Astrocyte of the cerebellum (primary cell): ENCODE measurements around the gene THAP11.
A peak's percentile ranks its signal among the peaks of the same experiment; 100 is the strongest.

ENCODE experiments used
- DNase-seq: peaks from one replicate; pipeline ENCODE4 v3.0.0-alpha.2; 2011; ENCODE audit warnings: low read depth
- H3K4me3 ChIP-seq: 2 replicates; pipeline ENCODE4 v1.5.1; 2011; ENCODE audit warnings: mild to moderate bottlenecking, low read depth, low read length, moderate library complexity
- in situ Hi-C: cut with HindIII; loops from 2 replicates; pipeline ENCODE4 v1.10.0; 2017; ENCODE audit warnings: low sequenced_read_pairs
- TF ChIP-seq, protein P1 (sequence below): IDR thresholded peaks from 2 replicates; pipeline ENCODE4 v1.5.1; 2012; ENCODE audit warnings: low read length, low read depth, moderate library complexity, mild to moderate bottlenecking; ENCODE audit errors: missing control alignments

THAP11 gene

DNA sequence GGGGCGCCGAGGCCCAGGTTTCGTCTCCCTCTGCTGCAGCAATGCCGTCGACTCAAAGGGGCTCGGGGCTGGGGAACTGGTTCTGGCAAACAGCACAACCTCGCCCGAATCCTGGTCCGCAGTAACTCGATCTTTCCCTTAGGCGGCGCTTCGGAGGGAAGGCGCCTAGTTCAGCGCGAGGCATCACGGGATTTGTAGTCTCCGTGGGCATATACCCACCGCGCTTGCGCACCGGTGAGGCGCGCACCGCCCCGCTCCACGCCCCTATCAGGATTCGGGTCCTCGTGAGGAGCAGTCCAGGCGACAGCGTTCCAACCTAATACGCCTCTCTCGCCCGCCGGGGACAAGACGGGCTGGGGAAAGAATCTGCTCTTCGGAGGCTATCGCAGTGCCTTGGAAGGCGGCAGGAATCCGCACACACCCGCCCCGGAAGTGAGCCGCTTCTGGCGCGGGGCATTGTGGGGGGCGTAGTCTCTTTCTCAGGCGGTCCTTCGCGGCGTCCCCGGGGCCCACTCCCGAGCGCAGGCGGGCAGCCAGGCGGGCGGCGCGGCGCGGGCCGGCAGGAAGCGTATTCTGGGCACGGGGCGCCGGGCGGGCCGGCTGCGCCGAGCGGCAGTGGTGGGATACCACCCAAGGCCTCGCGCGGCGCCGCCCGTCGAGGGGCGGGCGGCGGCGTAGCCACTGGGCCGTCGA is at the start of gene THAP11:
TSS of gene THAP11 (plus strand) at position 505 of the 693 bp plus-strand sequence. CDS start 235 bp downstream, outside the sequence.
- peak within 1 kb of the TSS; percentile 85 for H3K4me3 ChIP-seq
- DNase-seq: peak; percentile 91
- in situ Hi-C loops: no loop called here
- TF ChIP-seq, protein P1, sequence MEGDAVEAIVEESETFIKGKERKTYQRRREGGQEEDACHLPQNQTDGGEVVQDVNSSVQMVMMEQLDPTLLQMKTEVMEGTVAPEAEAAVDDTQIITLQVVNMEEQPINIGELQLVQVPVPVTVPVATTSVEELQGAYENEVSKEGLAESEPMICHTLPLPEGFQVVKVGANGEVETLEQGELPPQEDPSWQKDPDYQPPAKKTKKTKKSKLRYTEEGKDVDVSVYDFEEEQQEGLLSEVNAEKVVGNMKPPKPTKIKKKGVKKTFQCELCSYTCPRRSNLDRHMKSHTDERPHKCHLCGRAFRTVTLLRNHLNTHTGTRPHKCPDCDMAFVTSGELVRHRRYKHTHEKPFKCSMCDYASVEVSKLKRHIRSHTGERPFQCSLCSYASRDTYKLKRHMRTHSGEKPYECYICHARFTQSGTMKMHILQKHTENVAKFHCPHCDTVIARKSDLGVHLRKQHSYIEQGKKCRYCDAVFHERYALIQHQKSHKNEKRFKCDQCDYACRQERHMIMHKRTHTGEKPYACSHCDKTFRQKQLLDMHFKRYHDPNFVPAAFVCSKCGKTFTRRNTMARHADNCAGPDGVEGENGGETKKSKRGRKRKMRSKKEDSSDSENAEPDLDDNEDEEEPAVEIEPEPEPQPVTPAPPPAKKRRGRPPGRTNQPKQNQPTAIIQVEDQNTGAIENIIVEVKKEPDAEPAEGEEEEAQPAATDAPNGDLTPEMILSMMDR: peak; percentile 84

DNA sequence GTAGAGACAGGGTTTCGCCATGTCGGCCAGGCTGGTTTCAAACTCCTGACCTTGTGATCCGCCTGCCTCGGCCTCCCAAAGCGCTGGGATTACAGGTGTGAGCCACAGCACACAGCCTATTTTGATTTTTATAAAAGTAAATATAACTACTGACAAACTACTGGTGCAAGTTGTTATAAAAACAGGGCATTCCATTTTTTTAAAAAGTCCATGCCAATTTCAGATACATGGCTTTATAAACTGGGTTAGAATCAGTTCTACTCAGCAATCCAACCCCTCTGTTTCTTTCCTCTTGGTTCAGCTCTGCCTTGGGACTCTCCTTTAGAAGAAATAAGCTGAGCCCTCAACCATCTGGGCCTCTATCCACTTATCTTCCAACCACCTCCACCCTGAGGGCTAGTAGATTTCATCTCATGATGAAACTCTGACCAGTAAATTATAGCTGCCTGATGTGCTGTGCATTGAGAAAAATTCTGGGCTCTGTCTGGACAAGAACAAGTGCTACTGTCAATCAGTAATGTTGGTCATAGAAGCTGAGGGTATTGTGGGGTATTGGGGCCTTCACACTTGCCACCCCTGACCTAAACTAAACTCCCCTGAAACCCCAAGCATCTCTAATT is 45.9 kb upstream of the THAP11 start:
- DNase-seq: no peak
- in situ Hi-C loops: no loop called here
- no peak overlapping the region for H3K4me3 ChIP-seq
- TF ChIP-seq, protein P1: no peak

DNA sequence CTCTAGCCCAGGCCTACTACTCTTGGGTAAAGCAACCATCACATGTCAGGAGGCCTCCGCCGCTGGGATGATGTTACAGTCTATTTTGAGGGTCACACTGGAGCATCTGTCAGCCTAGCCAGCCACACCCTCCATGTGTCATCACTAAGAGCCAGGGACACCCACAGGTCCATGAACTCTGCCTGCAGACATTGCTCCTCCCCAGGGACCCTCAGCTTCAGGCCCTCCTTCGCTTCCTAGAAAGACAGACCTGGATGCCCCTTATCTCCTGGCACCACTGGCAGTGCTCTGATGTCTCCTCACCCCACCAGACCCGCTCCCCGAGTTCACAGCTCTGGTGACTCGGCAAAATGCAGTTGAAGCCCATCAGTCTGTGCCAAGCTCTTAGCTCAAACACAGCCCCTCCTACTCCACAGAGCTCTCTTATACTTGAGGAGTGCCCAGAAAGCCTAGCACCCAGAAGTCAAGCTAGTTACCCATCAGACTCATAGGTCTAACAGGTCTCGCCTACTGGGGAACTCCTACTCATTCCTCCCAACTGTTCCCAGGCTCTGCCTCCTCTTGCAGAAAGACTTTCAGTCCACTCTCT is 41.7 kb upstream of the THAP11 start:
- no peak overlapping the region for H3K4me3 ChIP-seq
- in situ Hi-C loops: no loop called here
- no peak for DNase-seq
- TF ChIP-seq, protein P1: no peak

DNA sequence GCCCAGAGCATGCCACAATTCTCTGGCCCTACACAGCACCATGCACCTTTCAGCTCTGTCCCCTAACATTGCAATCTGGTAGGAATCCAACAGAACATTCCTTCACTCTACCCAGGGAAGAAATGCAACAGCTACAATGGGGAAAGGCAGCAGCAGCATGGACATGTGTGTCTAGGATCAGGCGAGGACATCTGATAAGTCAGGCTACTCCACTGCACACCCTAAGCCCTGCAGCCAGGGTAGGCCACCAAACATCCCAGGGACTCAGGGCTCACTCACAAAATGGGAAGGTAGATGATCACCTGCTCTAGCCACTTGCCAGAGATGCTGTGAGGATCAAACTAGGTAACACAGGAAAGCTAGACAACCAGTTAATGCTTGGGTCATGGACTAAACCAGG is 40.9 kb upstream of the THAP11 start:
- no peak for DNase-seq
- TF ChIP-seq, protein P1: no peak
- in situ Hi-C loops: no loop called here
- no peak overlapping the region for H3K4me3 ChIP-seq

DNA sequence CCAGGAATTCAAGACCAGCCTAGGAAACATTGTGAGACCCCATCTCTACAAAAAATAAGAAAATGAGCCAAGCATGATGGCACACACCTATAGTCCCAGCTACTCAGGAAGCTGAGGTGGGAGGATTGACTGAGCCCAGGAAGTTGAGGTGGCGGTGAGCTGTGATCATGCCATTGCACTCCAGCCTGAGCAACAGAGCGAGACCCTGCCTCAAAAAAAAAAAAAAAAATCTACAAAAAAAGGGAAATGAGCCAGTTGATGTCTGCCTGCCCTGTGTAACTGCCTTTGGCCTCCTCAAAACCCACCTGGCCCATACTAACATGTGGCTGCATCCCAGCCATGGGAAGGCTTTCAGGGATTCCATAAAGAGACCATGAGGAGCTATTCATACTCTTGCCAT is 40.2 kb upstream of the THAP11 start:
- in situ Hi-C loops: no loop called here
- H3K4me3 ChIP-seq: no peak overlapping the region
- no peak for DNase-seq
- TF ChIP-seq, protein P1: no peak

DNA sequence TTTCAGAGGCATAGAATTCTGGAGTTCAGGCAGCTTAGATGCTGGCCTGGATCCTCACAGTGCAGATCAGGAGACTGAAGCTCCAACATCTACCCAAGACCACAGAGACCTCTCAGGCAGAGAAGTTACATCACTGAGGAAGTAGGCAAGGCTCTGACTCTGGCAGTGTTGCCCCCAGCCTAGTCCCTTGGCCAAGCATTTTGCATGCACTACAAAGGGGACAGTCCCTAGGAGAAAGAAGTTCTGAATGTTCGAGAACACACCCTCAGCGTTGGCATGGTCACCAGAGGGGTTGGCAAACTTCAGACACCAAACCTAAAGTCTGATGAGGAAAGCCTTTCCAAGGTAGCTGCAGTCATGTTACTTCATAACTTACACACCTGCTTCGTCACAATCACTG is 38.2 kb upstream of the THAP11 start:
- in situ Hi-C loops: no loop called here
- no peak for DNase-seq
- TF ChIP-seq, protein P1: no peak
- H3K4me3 ChIP-seq: no peak overlapping the region
